H9 (cell line): ENCODE data around the gene ABHD13. TPM values are rescaled to one million over a fixed set of nuclear protein-coding genes. Genes with fewer than 3 reads are reported as not detected.

ENCODE experiments used
- DNase-seq: peaks from one replicate; pipeline ENCODE4 v3.0.0-alpha.2; 2017
- H2AFZ ChIP-seq: one replicate; pipeline ENCODE4 v1.6.1; 2013; ENCODE audit warnings: mild to moderate bottlenecking, low read length, control low read depth, moderate library complexity
- H2AK5ac ChIP-seq: 2 replicates; pipeline ENCODE4 v1.6.1; 2013; ENCODE audit warnings: low read length, control low read depth, mixed read lengths; ENCODE audit not compliant: insufficient read length
- H2BK120ac ChIP-seq: one replicate; pipeline ENCODE4 v1.6.1; 2013; ENCODE audit warnings: low read depth, mild to moderate bottlenecking, low read length, control low read depth, inconsistent platforms; ENCODE audit not compliant: poor library complexity, severe bottlenecking
- H2BK12ac ChIP-seq: 2 replicates; pipeline ENCODE4 v1.6.1; 2013; ENCODE audit warnings: low read length, control low read depth, mixed read lengths, low read depth; ENCODE audit not compliant: insufficient read length
- H2BK15ac ChIP-seq: 2 replicates; pipeline ENCODE4 v1.6.1; 2013; ENCODE audit warnings: low read depth, low read length, control low read depth
- H2BK20ac ChIP-seq: one replicate; pipeline ENCODE4 v1.6.1; 2013; ENCODE audit warnings: low read depth, mild to moderate bottlenecking, low read length, control low read depth, inconsistent platforms; ENCODE audit not compliant: poor library complexity, severe bottlenecking
- H2BK5ac ChIP-seq: 2 replicates; pipeline ENCODE4 v1.6.1; 2013; ENCODE audit warnings: low read length, control low read depth, mixed read lengths; ENCODE audit not compliant: insufficient read length
- H3K14ac ChIP-seq: 2 replicates; pipeline ENCODE4 v1.6.1; 2013; ENCODE audit warnings: low read length, control low read depth; ENCODE audit not compliant: insufficient read depth
- H3K18ac ChIP-seq: 2 replicates; pipeline ENCODE4 v1.6.1; 2013; ENCODE audit warnings: low read depth, mild to moderate bottlenecking, mixed read lengths, low read length, control low read depth; ENCODE audit not compliant: insufficient read length
- H3K23ac ChIP-seq: 2 replicates; pipeline ENCODE4 v1.6.1; 2013; ENCODE audit warnings: low read length, control low read depth, mixed read lengths, low read depth; ENCODE audit not compliant: insufficient read length
- H3K23me2 ChIP-seq: 2 replicates; pipeline ENCODE4 v1.6.1; 2013; ENCODE audit warnings: low read depth, mild to moderate bottlenecking, mixed read lengths, low read length, control low read depth; ENCODE audit not compliant: insufficient read length, poor library complexity, severe bottlenecking
- H3K27ac ChIP-seq: 2 replicates; pipeline ENCODE4 v1.5.1; 2013; ENCODE audit warnings: low read length, control low read depth, mixed read lengths, low read depth; ENCODE audit not compliant: insufficient read length
- H3K27me3 ChIP-seq: 2 replicates; pipeline ENCODE4 v1.6.1; 2013; ENCODE audit warnings: low read length, control low read depth, inconsistent platforms; ENCODE audit not compliant: insufficient read depth
- H3K4ac ChIP-seq: 2 replicates; pipeline ENCODE4 v1.6.1; 2013; ENCODE audit warnings: low read depth, mild to moderate bottlenecking, control low read depth, inconsistent platforms, low read length, moderate library complexity
- H3K4me1 ChIP-seq: 2 replicates; pipeline ENCODE4 v1.6.1; 2013; ENCODE audit warnings: low read length, control low read depth, inconsistent platforms; ENCODE audit not compliant: insufficient read depth
- H3K4me2 ChIP-seq: 2 replicates; pipeline ENCODE4 v1.6.1; 2013; ENCODE audit warnings: low read length, control low read depth, mixed read lengths; ENCODE audit not compliant: insufficient read length, insufficient read depth
- H3K56ac ChIP-seq: 2 replicates; pipeline ENCODE4 v1.6.1; 2013; ENCODE audit warnings: low read depth, mild to moderate bottlenecking, mixed read lengths, low read length, control low read depth; ENCODE audit not compliant: insufficient read length
- H3K79me1 ChIP-seq: 2 replicates; pipeline ENCODE4 v1.6.1; 2013; ENCODE audit warnings: low read depth, mild to moderate bottlenecking, moderate library complexity, low read length, control low read depth, inconsistent platforms; ENCODE audit not compliant: insufficient read depth, poor library complexity, severe bottlenecking
- H3K79me2 ChIP-seq: 2 replicates; pipeline ENCODE4 v1.6.1; 2013; ENCODE audit warnings: low read length, control low read depth, inconsistent platforms; ENCODE audit not compliant: insufficient read depth
- H3K9ac ChIP-seq: 2 replicates; pipeline ENCODE4 v1.6.1; 2013; ENCODE audit warnings: low read length, control low read depth, mixed read lengths; ENCODE audit not compliant: insufficient read length; ENCODE audit errors: extremely low read depth
- H3K9me3 ChIP-seq: one replicate; pipeline ENCODE4 v1.6.1; 2013; ENCODE audit warnings: low read depth, low read length, inconsistent platforms; ENCODE audit not compliant: control insufficient read depth
- H3T11ph ChIP-seq: one replicate; pipeline ENCODE4 v1.6.1; 2013; ENCODE audit warnings: mild to moderate bottlenecking, low read length, control low read depth, inconsistent platforms
- H4K20me1 ChIP-seq: one replicate; pipeline ENCODE4 v1.6.1; 2013; ENCODE audit not compliant: control insufficient read depth, insufficient read length, insufficient read depth
- H4K5ac ChIP-seq: 2 replicates; pipeline ENCODE4 v1.6.1; 2013; ENCODE audit warnings: low read depth, mild to moderate bottlenecking, mixed read lengths, low read length, control low read depth; ENCODE audit not compliant: insufficient read length
- H4K8ac ChIP-seq: replicated peaks from 2 replicates; pipeline ENCODE4 v1.6.1; 2013; ENCODE audit warnings: low read length, control low read depth, mixed read lengths, low read depth; ENCODE audit not compliant: insufficient read length
- H4K91ac ChIP-seq: 2 replicates; pipeline ENCODE4 v1.6.1; 2013; ENCODE audit warnings: low read depth, mild to moderate bottlenecking, moderate library complexity, mixed read lengths, low read length, control low read depth; ENCODE audit not compliant: insufficient read length
- H3K27ac Mint-ChIP-seq, 3 experiments: 2 replicates in 2 of 3; 3 replicates in 1 of 3; pipeline ENCODE4 v1.8.0; 2020 to 2021; ENCODE audit warnings: mixed read lengths in 3 of 3, mild to moderate bottlenecking in 1 of 3, moderate library complexity in 1 of 3
- H3K27me3 Mint-ChIP-seq: 2 replicates; pipeline ENCODE4 v1.8.0; 2021; ENCODE audit warnings: low read depth, mild to moderate bottlenecking, moderate library complexity, mixed read lengths
- H3K36me3 Mint-ChIP-seq, 3 experiments: 2 replicates in 2 of 3; 3 replicates in 1 of 3; pipeline ENCODE4 v1.8.0; 2020 to 2021; ENCODE audit warnings: low read depth in 3 of 3, mixed read lengths in 3 of 3; ENCODE audit not compliant: insufficient read depth in 1 of 3
- H3K4me1 Mint-ChIP-seq, 2 experiments: 2 replicates each; pipeline ENCODE4 v1.8.0; 2020; ENCODE audit warnings: mixed read lengths in 2 of 2
- H3K4me3 Mint-ChIP-seq, 2 experiments: 2 replicates in 1 of 2; 3 replicates in 1 of 2; pipeline ENCODE4 v1.8.0; 2020 to 2021; ENCODE audit warnings: mild to moderate bottlenecking in 2 of 2, mixed read lengths in 2 of 2, moderate library complexity in 1 of 2
- H3K9me3 Mint-ChIP-seq, 2 experiments: 2 replicates in 1 of 2; 3 replicates in 1 of 2; pipeline ENCODE4 v1.8.0; 2020; ENCODE audit warnings: mild to moderate bottlenecking in 2 of 2, mixed read lengths in 2 of 2, moderate library complexity in 1 of 2
- CTCF ChIP-seq: fragments of 200-600 bp; sonication (generic); conservative IDR thresholded peaks from 3 replicates; pipeline ENCODE4 v1.8.0; 2021; ENCODE audit warnings: antibody characterized with exemption, mild to moderate bottlenecking
- total RNA-seq: library from RNA; stranded (reverse); gene quantifications from 2 replicates; pipeline ENCODE4 v1.2.1, GENCODE V29; 2021

ABHD13 gene
- total RNA-seq, 1 experiment from 2014 or later, result 6.2 TPM

- no peak overlapping the region for H3K4me2 ChIP-seq
- no peak for TF ChIP-seq CTCF
- H3K18ac ChIP-seq, result no peak overlapping the region
- H3K27ac Mint-ChIP-seq, result no peak overlapping the region
- H3K56ac ChIP-seq, result no peak overlapping the region
- no peak overlapping the region for H4K8ac ChIP-seq
- H3K4me1 Mint-ChIP-seq, result peaks cover 0 to 4% of the 10 kb centered on the region in 2 experiments; a peak in 1 of 4 replicates
- H3K4me1 ChIP-seq, result no peaks in the 10 kb centered on the region
- peaks cover 8 to 9% of the 10 kb centered on the region in 2 experiments; a peak in 4 of 5 replicates for H3K9me3 Mint-ChIP-seq
- no peak overlapping the region for H2BK12ac ChIP-seq
- no peak overlapping the region for H3K27ac ChIP-seq
- no peak overlapping the region for H3K23ac ChIP-seq
- H4K20me1 ChIP-seq, result no peaks in the 10 kb centered on the region
- peaks cover 0 to 2% (median 0%) of the 10 kb centered on the region in 3 experiments; a peak in 1 of 7 replicates for H3K36me3 Mint-ChIP-seq
- H3K4ac ChIP-seq, result no peak overlapping the region
- no peaks in the 10 kb centered on the region for H3K79me1 ChIP-seq
- H3K14ac ChIP-seq, result no peak overlapping the region
- no peak overlapping the region for H2BK5ac ChIP-seq
- H2BK20ac ChIP-seq, result no peak overlapping the region
- H4K91ac ChIP-seq, result no peak overlapping the region
- no peak overlapping the region for H3K4me3 Mint-ChIP-seq
- no peaks in the 10 kb centered on the region for H3K79me2 ChIP-seq
- no peak overlapping the region for H2AK5ac ChIP-seq
- H3T11ph ChIP-seq, result no peak overlapping the region
- H3K9ac ChIP-seq, result no peak overlapping the region
- H3K9me3 ChIP-seq, result no peaks in the 10 kb centered on the region
- H2BK120ac ChIP-seq, result no peak overlapping the region
- H2BK15ac ChIP-seq, result no peak overlapping the region
- H3K27me3 ChIP-seq, result no peaks in the 10 kb centered on the region
- no peaks in the 10 kb centered on the region for H3K23me2 ChIP-seq
- no peaks in the 10 kb centered on the region for H3K27me3 Mint-ChIP-seq
- H4K5ac ChIP-seq, result no peak overlapping the region
- H2AFZ ChIP-seq, result no peak overlapping the region
- DNase-seq, result no peak
Measured at GRCh38 chr13:108193806-108194205, 24.4 kb upstream of the ABHD13 start.
